HepG2 (cell line): ENCODE data around the gene CSNK1E. TPM values are rescaled to one million over a fixed set of nuclear protein-coding genes. Genes with fewer than 3 reads are reported as not detected.
A peak's percentile ranks its signal among the peaks of the same experiment; 100 is the strongest.

ENCODE experiments used
- FOXC1 ChIP-seq: sonication (generic); formaldehyde crosslinking; IDR thresholded peaks from 2 replicates; pipeline ENCODE4 v1.8.0; 2022; ENCODE audit warnings: mild to moderate bottlenecking, missing genetic modification reagents, borderline replicate concordance
- HHEX ChIP-seq: IDR thresholded peaks from 2 replicates; pipeline ENCODE4 v1.6.1; 2016; ENCODE audit warnings: control low read depth
- NR2F6 ChIP-seq, 2 experiments: IDR thresholded peaks; 2 replicates each; pipeline ENCODE4 v1.6.1; 2016; ENCODE audit warnings: antibody characterized with exemption in 1 of 2, mild to moderate bottlenecking in 1 of 2
- RELA ChIP-seq: sonication (generic); formaldehyde crosslinking; IDR thresholded peaks from 2 replicates; pipeline ENCODE4 v1.4.0; 2020; ENCODE audit warnings: missing genetic modification reagents
- RXRA ChIP-seq: sonication (generic); formaldehyde crosslinking; IDR thresholded peaks from 2 replicates; pipeline ENCODE4 v1.5.1; 2020; ENCODE audit warnings: missing genetic modification reagents
- ZNF292 ChIP-seq: sonication (generic); formaldehyde crosslinking; IDR thresholded peaks from 2 replicates; pipeline ENCODE4 v1.8.1; 2022; ENCODE audit warnings: mild to moderate bottlenecking, low read depth, missing genetic modification reagents, borderline replicate concordance
- ZNF318 ChIP-seq: sonication (generic); formaldehyde crosslinking; IDR thresholded peaks from 2 replicates; pipeline ENCODE4 v1.4.0; 2020; ENCODE audit warnings: mild to moderate bottlenecking, missing genetic modification reagents
- ZNF569 ChIP-seq: sonication (generic); formaldehyde crosslinking; IDR thresholded peaks from 2 replicates; pipeline ENCODE4 v1.5.0; 2020; ENCODE audit warnings: mild to moderate bottlenecking, missing genetic modification reagents, moderate library complexity, borderline replicate concordance
- ZNF687 ChIP-seq: sonication (generic); formaldehyde crosslinking; IDR thresholded peaks from 2 replicates; pipeline ENCODE4 v1.5.1; 2020; ENCODE audit warnings: mild to moderate bottlenecking, missing genetic modification reagents, moderate library complexity
- ZNF710 ChIP-seq: sonication (generic); formaldehyde crosslinking; IDR thresholded peaks from 2 replicates; pipeline ENCODE4 v1.5.0; 2020; ENCODE audit warnings: mild to moderate bottlenecking, missing genetic modification reagents, borderline replicate concordance
- polyA plus RNA-seq, 8 experiments: library from polyadenylated mRNA; depleted of rRNA in 3 of 8; stranded (reverse) in 7 of 8; unstranded in 1 of 8; fragments of >200 nt; fragmentation: Illumina TruSeq in 4 of 8; extraction: Trizol in 4 of 8; gene quantifications; 2 replicates each; pipeline versions ENCODE4 v1.2.1 to v1.2.3, GENCODE V29; 2011 to 2016; ENCODE audit warnings: low read depth in 4 of 8, missing spikeins in 1 of 8, mixed read lengths in 1 of 8; ENCODE audit not compliant: insufficient read depth in 1 of 8
- total RNA-seq, 5 experiments: library from RNA; depleted of rRNA; stranded (reverse); fragments of >200 nt; fragmentation: Illumina TruSeq; extraction: Trizol; gene quantifications; 2 replicates each; pipeline ENCODE4 v1.2.3, GENCODE V29; 2016; ENCODE audit warnings: low read depth in 1 of 5

The CSNK1E gene
- total and polyA plus RNA-seq, 2 of the 13 experiments (the other 11 are each of a cell fraction or from before 2014, with no cell fraction given), result 34.7 to 129 TPM

GRCh38 chr22:38314933-38315822 is 2.1 kb downstream of the CSNK1E start (continued):
- no peak for TF ChIP-seq ZNF569
- no peak; the same call in 1 of the 2 replicates for TF ChIP-seq NR2F6 (IDR thresholded peaks at IDR 0.05)
- TF ChIP-seq NR2F6 (CRISPR knock-in tag; IDR thresholded peaks at IDR 0.05), result peak; percentile 36; the same call in 1 of the 2 replicates
- 0 out of 2 replicates have a peak, but pooled peaks have one; percentile 28 for TF ChIP-seq ZNF710
- no peak for TF ChIP-seq ZNF318 (CRISPR knock-in tag)
- TF ChIP-seq FOXC1 (CRISPR knock-in tag), result peak; percentile 35; the same call in 1 of the 2 replicates
- TF ChIP-seq ZNF292 (CRISPR knock-in tag), result peak; percentile 36; the same call in 1 of the 2 replicates
- peak; percentile 85 for TF ChIP-seq ZNF687 (CRISPR knock-in tag)
- no peak for TF ChIP-seq RELA (CRISPR knock-in tag)
- TF ChIP-seq HHEX, result no peak
- no peak for TF ChIP-seq RXRA (CRISPR knock-in tag)
